Calu3 (cell line): ENCODE data around the gene GMFB. TPM values are rescaled to one million over a fixed set of nuclear protein-coding genes. Genes with fewer than 3 reads are reported as not detected.

Experiments used
- BruUV-seq: library from RNA; stranded (reverse); fragments of 400-500 nt; replicated peaks from 2 replicates; lab custom pipeline; 2021; lab: Mats Ljungman, UMichigan
- CTCF ChIA-PET: fragments of 300-600 bp; sonication (Branson Sonifier 250); formaldehyde crosslinking; loops from one replicate; lab custom pipeline; 2022; ENCODE audit warnings: antibody characterized with exemption; lab: Charles Lee
- DNase-seq: peaks from one replicate; pipeline ENCODE4 v3.0.0; 2022
- H3K27ac Mint-ChIP-seq: one replicate; pipeline ENCODE4 v1.8.0; 2022; ENCODE audit warnings: mixed read lengths; ENCODE audit not compliant: unreplicated experiment
- H3K27me3 Mint-ChIP-seq: one replicate; pipeline ENCODE4 v1.8.0; 2022; ENCODE audit warnings: mixed read lengths; ENCODE audit not compliant: unreplicated experiment
- H3K36me3 Mint-ChIP-seq: one replicate; pipeline ENCODE4 v1.8.0; 2022; ENCODE audit warnings: mild to moderate bottlenecking, moderate library complexity, mixed read lengths; ENCODE audit not compliant: insufficient read depth, unreplicated experiment
- H3K4me1 Mint-ChIP-seq: one replicate; pipeline ENCODE4 v1.8.0; 2022; ENCODE audit warnings: mild to moderate bottlenecking, low read depth, mixed read lengths; ENCODE audit not compliant: unreplicated experiment
- H3K4me3 Mint-ChIP-seq: one replicate; pipeline ENCODE4 v1.8.0; 2022; ENCODE audit warnings: mild to moderate bottlenecking, low read depth, moderate library complexity, mixed read lengths; ENCODE audit not compliant: unreplicated experiment
- H3K9me3 Mint-ChIP-seq: one replicate; pipeline ENCODE4 v1.8.0; 2022; ENCODE audit warnings: low read depth, mixed read lengths; ENCODE audit not compliant: unreplicated experiment
- intact Hi-C: fragments of 100-400 bp; cut with micrococcal nuclease; formaldehyde crosslinking; loops from one replicate; pipeline ENCODE4 v1.10.0; 2022; ENCODE audit not compliant: unreplicated experiment
- total RNA-seq: library from RNA; stranded (reverse); gene quantifications from 2 replicates; pipeline ENCODE4 v1.2.3, GENCODE V29; 2022
- TF ChIP-seq, protein P1 (sequence below): fragments of 200-600 bp; IDR thresholded peaks from one replicate; pipeline ENCODE4 v1.8.0; 2022; ENCODE audit warnings: antibody characterized with exemption; ENCODE audit not compliant: unreplicated experiment

GMFB gene
- total RNA-seq, 1 experiment from 2014 or later: 39.2 TPM

DNA sequence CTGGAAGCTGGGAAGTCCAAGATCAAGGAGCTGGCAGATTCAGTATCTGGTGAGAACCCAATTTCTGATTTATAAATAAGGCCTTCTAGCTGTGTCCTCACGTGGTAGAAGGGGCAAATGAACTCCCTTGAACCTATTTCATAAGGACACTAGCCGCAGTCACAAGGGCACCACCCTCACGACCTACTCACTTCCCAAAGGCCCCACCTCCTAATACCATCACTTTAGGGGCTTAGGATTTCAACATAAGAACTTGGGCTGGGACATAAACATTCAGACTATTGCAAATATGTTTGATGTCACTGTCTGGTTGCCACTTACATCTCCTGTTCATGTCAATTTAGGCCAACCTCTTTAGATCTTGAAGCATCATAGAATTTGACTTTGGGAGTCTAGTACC lies 36.8 kb downstream of the GMFB start:
- CTCF ChIA-PET: no interaction called here
- DNase-seq: no peak
- TF ChIP-seq, protein P1, sequence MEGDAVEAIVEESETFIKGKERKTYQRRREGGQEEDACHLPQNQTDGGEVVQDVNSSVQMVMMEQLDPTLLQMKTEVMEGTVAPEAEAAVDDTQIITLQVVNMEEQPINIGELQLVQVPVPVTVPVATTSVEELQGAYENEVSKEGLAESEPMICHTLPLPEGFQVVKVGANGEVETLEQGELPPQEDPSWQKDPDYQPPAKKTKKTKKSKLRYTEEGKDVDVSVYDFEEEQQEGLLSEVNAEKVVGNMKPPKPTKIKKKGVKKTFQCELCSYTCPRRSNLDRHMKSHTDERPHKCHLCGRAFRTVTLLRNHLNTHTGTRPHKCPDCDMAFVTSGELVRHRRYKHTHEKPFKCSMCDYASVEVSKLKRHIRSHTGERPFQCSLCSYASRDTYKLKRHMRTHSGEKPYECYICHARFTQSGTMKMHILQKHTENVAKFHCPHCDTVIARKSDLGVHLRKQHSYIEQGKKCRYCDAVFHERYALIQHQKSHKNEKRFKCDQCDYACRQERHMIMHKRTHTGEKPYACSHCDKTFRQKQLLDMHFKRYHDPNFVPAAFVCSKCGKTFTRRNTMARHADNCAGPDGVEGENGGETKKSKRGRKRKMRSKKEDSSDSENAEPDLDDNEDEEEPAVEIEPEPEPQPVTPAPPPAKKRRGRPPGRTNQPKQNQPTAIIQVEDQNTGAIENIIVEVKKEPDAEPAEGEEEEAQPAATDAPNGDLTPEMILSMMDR: no peak
- Mint-ChIP-seq H3K36me3 (no peaks in the 10 kb centered on the region), H3K9me3 (no peaks in the 10 kb centered on the region), H3K27me3 (no peaks in the 10 kb centered on the region), H3K4me3 (no peak overlapping the region), H3K27ac (no peak overlapping the region), H3K4me1 (peaks cover under 1% of the 10 kb centered on the region)
- intact Hi-C loops: no loop called here
- BruUV-seq: no TSS peak

DNA sequence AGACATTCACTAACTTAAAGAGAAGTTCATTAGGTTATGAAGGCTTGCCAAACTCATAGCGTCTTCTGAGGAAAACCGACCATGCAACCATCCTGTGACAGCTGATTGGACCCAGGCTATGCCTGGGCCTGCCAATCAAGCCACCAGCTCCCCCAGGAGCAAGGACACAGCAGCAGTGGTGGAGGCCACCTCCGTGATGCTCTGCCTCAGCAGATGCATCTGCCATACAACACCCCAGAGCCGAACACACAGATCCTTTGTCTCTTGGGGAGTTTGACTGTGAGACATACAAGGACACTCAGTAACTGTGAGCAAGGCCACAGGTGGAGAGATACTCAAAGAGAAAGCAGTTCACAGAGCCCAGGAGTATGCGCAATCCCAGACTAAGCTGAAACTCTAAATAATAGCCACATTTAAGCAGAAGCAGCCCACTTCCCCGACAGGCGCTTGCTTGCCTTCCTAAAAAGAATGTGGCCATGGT lies 37.6 kb downstream of the GMFB start:
- H3K4me1 Mint-ChIP-seq: peaks cover 9% of the 10 kb centered on the region
- no peak for DNase-seq
- no TSS peak for BruUV-seq
- no peak overlapping the region for H3K4me3 Mint-ChIP-seq
- H3K27ac Mint-ChIP-seq: no peak overlapping the region
- H3K9me3 Mint-ChIP-seq: no peaks in the 10 kb centered on the region
- TF ChIP-seq, protein P1: no peak
- H3K27me3 Mint-ChIP-seq: no peaks in the 10 kb centered on the region
- H3K36me3 Mint-ChIP-seq: no peaks in the 10 kb centered on the region
- intact Hi-C loops: no loop called here
- CTCF ChIA-PET: no interaction called here

DNA sequence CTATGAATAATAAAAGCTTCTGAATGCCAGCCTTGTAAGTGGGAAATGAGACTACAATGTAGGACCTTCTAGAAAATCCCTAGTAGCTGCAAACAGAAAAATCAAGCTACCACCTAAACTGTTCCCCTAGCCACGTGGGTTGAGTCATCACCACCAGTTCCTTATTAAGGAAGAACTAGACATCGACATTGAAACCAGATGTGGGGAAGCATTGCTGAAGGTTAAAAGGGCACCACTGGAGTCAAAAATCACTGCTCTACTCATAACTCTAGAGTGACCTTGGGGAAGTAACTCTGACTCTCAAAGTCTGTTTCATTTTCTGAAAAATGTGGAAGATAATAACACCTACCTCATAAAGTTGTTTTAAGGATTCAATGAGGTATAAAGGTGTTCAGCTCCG lies 38.2 kb downstream of the GMFB start:
- Mint-ChIP-seq H3K36me3 (no peaks in the 10 kb centered on the region), H3K27ac (no peak overlapping the region), H3K4me1 (peaks cover 14% of the 10 kb centered on the region), H3K4me3 (no peak overlapping the region), H3K9me3 (no peaks in the 10 kb centered on the region), H3K27me3 (no peaks in the 10 kb centered on the region)
- CTCF ChIA-PET: no interaction called here
- no TSS peak for BruUV-seq
- TF ChIP-seq, protein P1: no peak
- intact Hi-C loops: no loop called here
- no peak for DNase-seq

DNA sequence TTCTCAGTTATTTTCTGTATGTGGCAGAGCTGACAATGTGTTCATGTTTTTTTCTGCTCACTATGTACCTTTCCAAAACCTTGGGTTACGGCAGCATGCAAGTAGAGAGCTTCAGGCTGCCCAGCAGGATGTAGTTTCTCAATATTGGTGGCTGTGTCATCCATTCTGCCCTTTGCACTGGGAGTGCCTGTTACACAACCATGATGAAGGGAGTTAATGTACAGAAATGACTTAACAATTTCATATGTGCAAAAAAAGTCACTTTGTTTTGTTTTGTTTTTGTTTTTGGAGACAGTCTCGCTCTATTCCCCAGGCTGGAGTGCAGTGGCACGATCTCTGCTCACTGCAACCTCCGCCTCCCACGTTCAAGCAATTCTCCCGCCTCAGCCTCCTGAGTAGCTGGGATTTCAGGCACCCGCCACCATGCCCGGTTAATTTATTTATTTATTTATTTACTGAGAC lies 41.5 kb downstream of the GMFB start:
- Mint-ChIP-seq H3K4me1 (peaks cover 14% of the 10 kb centered on the region), H3K9me3 (no peaks in the 10 kb centered on the region), H3K27ac (no peak overlapping the region), H3K36me3 (no peaks in the 10 kb centered on the region), H3K27me3 (no peaks in the 10 kb centered on the region), H3K4me3 (no peak overlapping the region)
- TF ChIP-seq, protein P1: no peak
- CTCF ChIA-PET: interaction anchor here (0.7 to 1.0 kb wide), 7 partner anchors 15 to 869 kb away, joined by 3 to 7 read pairs (median 4); partner anchors contain the start of gene CDKN3
- no TSS peak for BruUV-seq
- intact Hi-C loops: loop anchor here (5.0 kb wide), 1 partner anchor 35 kb away; no protein-coding TSS in a partner anchor
- peak; percentile 50 for DNase-seq
